DOHH2 (cell line): ENCODE data around the gene CD74.

Experiments used
- H3F3A ChIP-seq: fragments of 200-600 bp; sonication (generic), shearing (Covaris generic); 2 replicates; pipeline ENCODE4 v1.6.0; 2016; ENCODE audit warnings: antibody characterized with exemption, mild to moderate bottlenecking; ENCODE audit not compliant: control insufficient read depth, insufficient read depth
- H3K27ac ChIP-seq: fragments of 200-600 bp; sonication (generic); 2 replicates; pipeline ENCODE4 v1.5.1; 2014; ENCODE audit warnings: low read depth, mild to moderate bottlenecking, low read length, moderate library complexity
- H3K27me3 ChIP-seq: fragments of 200-600 bp; sonication (generic); 2 replicates; pipeline ENCODE4 v1.6.1; 2014; ENCODE audit warnings: mild to moderate bottlenecking, low read length, mixed read lengths; ENCODE audit not compliant: control insufficient read depth
- H3K36me3 ChIP-seq: fragments of 200-600 bp; sonication (generic); 2 replicates; pipeline ENCODE4 v1.6.1; 2014; ENCODE audit warnings: mild to moderate bottlenecking, low read length, moderate library complexity, mixed read lengths; ENCODE audit not compliant: control insufficient read depth
- H3K4me1 ChIP-seq: fragments of 200-600 bp; sonication (generic); 2 replicates; pipeline ENCODE4 v1.6.1; 2014; ENCODE audit warnings: mild to moderate bottlenecking, low read length, mixed read lengths; ENCODE audit not compliant: control insufficient read depth
- H3K4me2 ChIP-seq: fragments of 200-600 bp; sonication (generic); 2 replicates; pipeline ENCODE4 v1.6.0; 2014; ENCODE audit warnings: mild to moderate bottlenecking, low read length, moderate library complexity
- H3K4me3 ChIP-seq: fragments of 200-600 bp; sonication (generic); 2 replicates; pipeline ENCODE4 v1.5.1; 2014; ENCODE audit warnings: mild to moderate bottlenecking, low read length, mixed read lengths
- H3K79me2 ChIP-seq: fragments of 200-600 bp; sonication (generic); 2 replicates; pipeline ENCODE4 v1.6.1; 2014; ENCODE audit warnings: mild to moderate bottlenecking, low read length, mixed read lengths; ENCODE audit not compliant: control insufficient read depth
- H3K9me2 ChIP-seq: fragments of 200-600 bp; sonication (generic); replicated peaks from 2 replicates; pipeline ENCODE4 v1.6.1; 2014; ENCODE audit warnings: mild to moderate bottlenecking, low read length, mixed read lengths; ENCODE audit not compliant: control insufficient read depth
- H3K9me3 ChIP-seq: fragments of 200-600 bp; sonication (generic); 2 replicates; pipeline ENCODE4 v1.6.1; 2014; ENCODE audit warnings: antibody characterized with exemption, low read length, mixed read lengths; ENCODE audit not compliant: control insufficient read depth, insufficient read depth
- H4K20me1 ChIP-seq: fragments of 200-600 bp; sonication (generic); 2 replicates; pipeline ENCODE4 v1.6.0; 2014; ENCODE audit warnings: low read depth, mild to moderate bottlenecking, antibody characterized with exemption, low read length, moderate library complexity; ENCODE audit not compliant: control insufficient read depth, insufficient read depth
- EZH2phosphoT487 ChIP-seq: fragments of 200-600 bp; sonication (generic); IDR thresholded peaks from 2 replicates; pipeline ENCODE4 v1.6.1; 2017; ENCODE audit warnings: borderline replicate concordance, mild to moderate bottlenecking, antibody characterized with exemption, low read length, moderate library complexity, mixed read lengths
- TF ChIP-seq, protein P1 (sequence below): fragments of 200-600 bp; sonication (generic); IDR thresholded peaks from one replicate; pipeline ENCODE4 v1.5.1; 2014; ENCODE audit warnings: antibody characterized with exemption, mild to moderate bottlenecking, low read depth, low read length; ENCODE audit not compliant: poor library complexity, severe bottlenecking

CD74 gene

DNA sequence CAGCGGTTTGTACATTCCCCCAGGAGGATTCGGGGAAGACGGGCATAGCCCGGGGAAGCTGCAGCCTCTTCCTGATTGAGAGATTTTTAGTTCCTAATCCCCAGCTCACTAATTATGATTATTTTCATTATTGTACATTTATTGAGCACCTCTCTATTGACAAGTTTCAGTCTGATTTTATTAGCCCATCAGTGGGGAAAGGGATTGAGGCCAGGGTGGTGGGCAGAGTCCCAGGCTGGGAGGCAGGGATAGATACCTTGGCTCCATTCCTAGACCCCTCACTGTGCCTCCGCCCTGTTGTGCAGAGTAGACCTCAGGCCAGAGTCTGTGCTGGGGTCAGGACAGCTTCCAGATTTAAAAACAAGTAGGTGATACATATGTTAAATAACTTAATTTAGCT is 28.0 kb downstream of the CD74 start:
- H3K27ac ChIP-seq = no peak overlapping the region
- H3K27me3 ChIP-seq = no peaks in the 10 kb centered on the region
- H3K36me3 ChIP-seq = peaks cover 97% of the 10 kb centered on the region
- H4K20me1 ChIP-seq = no peaks in the 10 kb centered on the region
- no peaks in the 10 kb centered on the region for H3K9me2 ChIP-seq
- no peak overlapping the region for H3K4me2 ChIP-seq
- H3K4me3 ChIP-seq = no peak overlapping the region
- H3K4me1 ChIP-seq = no peaks in the 10 kb centered on the region
- no peaks in the 10 kb centered on the region for H3F3A ChIP-seq
- no peaks in the 10 kb centered on the region for H3K9me3 ChIP-seq
- H3K79me2 ChIP-seq = no peaks in the 10 kb centered on the region
- no peak for TF ChIP-seq EZH2phosphoT487
- TF ChIP-seq, protein P1, sequence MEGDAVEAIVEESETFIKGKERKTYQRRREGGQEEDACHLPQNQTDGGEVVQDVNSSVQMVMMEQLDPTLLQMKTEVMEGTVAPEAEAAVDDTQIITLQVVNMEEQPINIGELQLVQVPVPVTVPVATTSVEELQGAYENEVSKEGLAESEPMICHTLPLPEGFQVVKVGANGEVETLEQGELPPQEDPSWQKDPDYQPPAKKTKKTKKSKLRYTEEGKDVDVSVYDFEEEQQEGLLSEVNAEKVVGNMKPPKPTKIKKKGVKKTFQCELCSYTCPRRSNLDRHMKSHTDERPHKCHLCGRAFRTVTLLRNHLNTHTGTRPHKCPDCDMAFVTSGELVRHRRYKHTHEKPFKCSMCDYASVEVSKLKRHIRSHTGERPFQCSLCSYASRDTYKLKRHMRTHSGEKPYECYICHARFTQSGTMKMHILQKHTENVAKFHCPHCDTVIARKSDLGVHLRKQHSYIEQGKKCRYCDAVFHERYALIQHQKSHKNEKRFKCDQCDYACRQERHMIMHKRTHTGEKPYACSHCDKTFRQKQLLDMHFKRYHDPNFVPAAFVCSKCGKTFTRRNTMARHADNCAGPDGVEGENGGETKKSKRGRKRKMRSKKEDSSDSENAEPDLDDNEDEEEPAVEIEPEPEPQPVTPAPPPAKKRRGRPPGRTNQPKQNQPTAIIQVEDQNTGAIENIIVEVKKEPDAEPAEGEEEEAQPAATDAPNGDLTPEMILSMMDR = no peak

DNA sequence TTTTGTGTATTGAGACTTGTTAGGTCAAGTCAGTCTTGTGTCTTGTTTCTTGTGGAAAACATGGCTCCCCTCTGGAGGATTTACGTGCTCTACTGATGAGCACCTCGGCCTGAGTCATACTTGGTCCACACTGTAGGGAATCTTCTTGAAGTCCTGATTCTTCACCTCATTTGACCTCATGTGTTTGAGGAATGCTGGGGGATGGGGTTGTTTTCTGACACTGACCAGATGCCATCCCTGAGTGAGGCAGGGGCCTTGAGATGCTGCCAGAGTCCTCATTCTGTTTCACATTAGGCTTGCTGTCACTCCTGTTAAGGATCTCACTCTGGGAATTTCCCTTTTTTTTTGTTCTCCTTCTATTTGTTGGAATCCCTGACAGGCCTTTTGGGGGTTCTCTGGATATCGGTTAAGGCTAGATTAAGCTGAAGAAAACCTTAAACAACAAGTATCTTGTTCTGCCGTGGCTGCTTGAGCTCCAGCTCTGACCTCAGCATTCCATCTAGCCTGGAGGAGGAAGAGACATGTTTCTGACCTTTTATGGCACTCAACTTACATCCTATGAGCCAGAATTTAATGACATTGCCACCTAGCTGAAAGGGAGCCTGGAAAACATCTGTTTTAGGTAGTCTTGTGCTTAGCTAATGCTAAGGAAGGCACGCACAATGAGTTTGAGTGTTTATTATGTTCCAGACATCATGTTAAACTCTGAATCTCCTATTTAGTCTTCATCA is 34.6 kb downstream of the CD74 start:
- no peaks in the 10 kb centered on the region for H3K27me3 ChIP-seq
- H3K4me3 ChIP-seq = no peak overlapping the region
- no peaks in the 10 kb centered on the region for H3K9me2 ChIP-seq
- peaks cover 97% of the 10 kb centered on the region for H3K36me3 ChIP-seq
- no peak overlapping the region for H3K27ac ChIP-seq
- no peaks in the 10 kb centered on the region for H3K4me1 ChIP-seq
- H3K4me2 ChIP-seq = no peak overlapping the region
- H3F3A ChIP-seq = no peaks in the 10 kb centered on the region
- no peak for TF ChIP-seq EZH2phosphoT487
- TF ChIP-seq, protein P1 = no peak
- H4K20me1 ChIP-seq = no peaks in the 10 kb centered on the region
- no peaks in the 10 kb centered on the region for H3K79me2 ChIP-seq
- H3K9me3 ChIP-seq = no peaks in the 10 kb centered on the region

DNA sequence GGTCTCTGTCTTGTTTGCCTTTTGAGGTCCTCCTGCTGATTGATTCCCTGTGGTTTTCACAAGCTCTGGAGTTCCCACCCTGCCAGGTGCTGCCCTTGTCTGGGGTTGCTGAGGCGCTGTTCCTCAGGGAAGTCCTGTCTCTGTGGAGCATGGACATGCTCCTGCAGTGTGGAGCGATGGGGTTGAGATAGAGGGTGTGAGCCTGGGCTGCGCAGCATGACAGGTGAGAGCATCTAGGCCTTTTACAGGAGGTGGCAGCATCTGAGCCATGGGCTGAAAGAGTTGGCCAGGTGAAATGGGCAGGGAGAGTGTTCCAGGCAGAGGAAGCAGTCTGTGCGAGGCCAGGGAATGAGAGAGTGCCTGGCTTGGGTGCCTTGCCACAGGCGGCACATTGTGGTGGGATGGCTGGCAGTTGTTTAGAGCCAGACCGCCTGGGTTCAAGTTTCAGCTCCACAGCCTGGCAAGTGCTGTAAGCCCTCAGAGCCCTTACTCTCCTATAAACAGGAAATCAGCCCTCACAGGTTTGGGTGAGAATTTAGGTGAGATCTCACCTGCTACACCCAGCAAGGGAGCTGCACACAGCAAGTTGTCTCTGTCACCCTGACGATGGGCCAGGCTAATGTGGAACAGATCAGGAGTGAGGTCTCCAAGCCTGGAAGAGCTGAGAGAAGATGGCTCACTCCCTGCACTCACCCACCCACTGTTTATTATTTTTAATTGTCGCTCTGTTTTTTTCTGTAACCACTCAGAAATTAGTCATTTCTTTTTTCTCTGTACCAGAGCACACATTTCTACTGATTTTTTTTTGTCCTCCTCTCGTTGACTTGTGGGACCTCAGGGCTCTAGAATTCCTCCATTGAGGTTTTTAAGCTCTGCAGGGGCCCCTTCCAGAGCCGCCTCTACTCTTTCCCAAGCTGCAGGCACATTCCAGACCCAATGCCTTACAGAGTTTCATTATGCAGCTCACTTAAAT is 35.6 kb downstream of the CD74 start:
- Histone ChIP-seq H3K27me3 (no peaks in the 10 kb centered on the region), H3K4me2 (no peak overlapping the region), H4K20me1 (no peaks in the 10 kb centered on the region), H3K27ac (no peak overlapping the region), H3K9me3 (no peaks in the 10 kb centered on the region), H3K79me2 (no peaks in the 10 kb centered on the region), H3K9me2 (no peaks in the 10 kb centered on the region), H3F3A (no peaks in the 10 kb centered on the region), H3K36me3 (peaks cover 97% of the 10 kb centered on the region), H3K4me1 (no peaks in the 10 kb centered on the region), H3K4me3 (no peak overlapping the region)
- TF ChIP-seq EZH2phosphoT487 = no peak
- TF ChIP-seq, protein P1 = no peak
